HCT116 (cell line): ENCODE measurements around the gene MCAT.

Source experiments
- CEBPB ChIP-seq: IDR thresholded peaks from 2 replicates; pipeline ENCODE4 v1.6.1; 2012; ENCODE audit warnings: low read depth
- EGR1 ChIP-seq: IDR thresholded peaks from 2 replicates; pipeline ENCODE4 v1.6.1; 2012; ENCODE audit warnings: low read depth
- EZH2phosphoT487 ChIP-seq: fragments of 200-600 bp; IDR thresholded peaks from 2 replicates; pipeline ENCODE4 v1.6.1; 2018; ENCODE audit warnings: antibody characterized with exemption, borderline replicate concordance
- JUND ChIP-seq: IDR thresholded peaks from 2 replicates; pipeline ENCODE4 v1.6.1; 2012
- POLR2A ChIP-seq: IDR thresholded peaks from 2 replicates; pipeline ENCODE4 v1.7.0; 2011; ENCODE audit warnings: borderline replicate concordance; ENCODE audit not compliant: insufficient read depth, insufficient read length; ENCODE audit errors: extremely low read depth
- POLR2AphosphoS5 ChIP-seq: IDR thresholded peaks from 2 replicates; pipeline ENCODE4 v1.6.1; 2011; ENCODE audit warnings: mild to moderate bottlenecking, low read depth, low read length, moderate library complexity
- RAD21 ChIP-seq: IDR thresholded peaks from 2 replicates; pipeline ENCODE4 v1.6.1; 2012; ENCODE audit warnings: low read depth, mild to moderate bottlenecking
- REST ChIP-seq: IDR thresholded peaks from 2 replicates; pipeline ENCODE4 v1.6.1; 2012; ENCODE audit warnings: low read depth
- SIN3A ChIP-seq: IDR thresholded peaks from 2 replicates; pipeline ENCODE4 v1.6.1; 2012; ENCODE audit warnings: low read depth
- SP1 ChIP-seq: IDR thresholded peaks from 2 replicates; pipeline ENCODE4 v1.6.1; 2012; ENCODE audit warnings: low read depth
- SRF ChIP-seq: IDR thresholded peaks from 2 replicates; pipeline ENCODE4 v1.6.1; 2012; ENCODE audit warnings: low read depth
- TCF7L2 ChIP-seq: IDR thresholded peaks from 2 replicates; pipeline ENCODE4 v1.7.0; 2011; ENCODE audit warnings: borderline replicate concordance, inconsistent platforms; ENCODE audit not compliant: insufficient read depth, insufficient read length; ENCODE audit errors: extremely low read depth
- TF ChIP-seq, protein P1 (sequence below), 3 experiments: fragments of 200-600 bp in 1 of 3; sonication (generic) in 1 of 3; IDR thresholded peaks in 2 of 3; conservative IDR thresholded peaks in 1 of 3; 2 replicates each; pipeline ENCODE4 v1.5.1; 2012 to 2017; ENCODE audit warnings: low read depth in 2 of 3, low read length in 2 of 3, antibody characterized with exemption in 1 of 3, borderline replicate concordance in 1 of 3, control low read depth in 1 of 3, mild to moderate bottlenecking in 1 of 3, mixed read lengths in 1 of 3, mixed run types in 1 of 3, moderate library complexity in 1 of 3; ENCODE audit not compliant: insufficient read depth in 1 of 3

- TF ChIP-seq, protein P1, sequence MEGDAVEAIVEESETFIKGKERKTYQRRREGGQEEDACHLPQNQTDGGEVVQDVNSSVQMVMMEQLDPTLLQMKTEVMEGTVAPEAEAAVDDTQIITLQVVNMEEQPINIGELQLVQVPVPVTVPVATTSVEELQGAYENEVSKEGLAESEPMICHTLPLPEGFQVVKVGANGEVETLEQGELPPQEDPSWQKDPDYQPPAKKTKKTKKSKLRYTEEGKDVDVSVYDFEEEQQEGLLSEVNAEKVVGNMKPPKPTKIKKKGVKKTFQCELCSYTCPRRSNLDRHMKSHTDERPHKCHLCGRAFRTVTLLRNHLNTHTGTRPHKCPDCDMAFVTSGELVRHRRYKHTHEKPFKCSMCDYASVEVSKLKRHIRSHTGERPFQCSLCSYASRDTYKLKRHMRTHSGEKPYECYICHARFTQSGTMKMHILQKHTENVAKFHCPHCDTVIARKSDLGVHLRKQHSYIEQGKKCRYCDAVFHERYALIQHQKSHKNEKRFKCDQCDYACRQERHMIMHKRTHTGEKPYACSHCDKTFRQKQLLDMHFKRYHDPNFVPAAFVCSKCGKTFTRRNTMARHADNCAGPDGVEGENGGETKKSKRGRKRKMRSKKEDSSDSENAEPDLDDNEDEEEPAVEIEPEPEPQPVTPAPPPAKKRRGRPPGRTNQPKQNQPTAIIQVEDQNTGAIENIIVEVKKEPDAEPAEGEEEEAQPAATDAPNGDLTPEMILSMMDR (IDR thresholded peaks at IDR 0.05 in 2 of 3, conservative IDR thresholded peaks at IDR 0.05 in 1 of 3; ENCODE audit: borderline replicate concordance in 1 of 3, insufficient read depth in 1 of 3, low read depth in 2 of 3, low read length in 2 of 3) = no peak
- peak; percentile 89 for TF ChIP-seq POLR2AphosphoS5
- TF ChIP-seq POLR2A = no peak
- no peak for TF ChIP-seq EZH2phosphoT487
- TF ChIP-seq REST = no peak
- no peak for TF ChIP-seq JUND
- no peak for TF ChIP-seq CEBPB
- no peak for TF ChIP-seq SRF
- TF ChIP-seq EGR1 = no peak
- TF ChIP-seq RAD21 = no peak
- TF ChIP-seq SP1 = peak; percentile 60; the same call in 1 of the 2 replicates
- TF ChIP-seq TCF7L2 = no peak
- TF ChIP-seq SIN3A = peak; percentile 71
Observed at GRCh38 chr22:43127166-43127908, 15.9 kb downstream of the MCAT start.
